ENCODE data around the gene CACNA1C.

- TF ChIP-seq CTCF (IDR thresholded peaks at IDR 0.05; ENCODE audit: low read depth, low read length), result no peak
- no peak for TF ChIP-seq MYC (IDR thresholded peaks at IDR 0.05; ENCODE audit: low read depth, low read length)
- TF ChIP-seq POLR2A (IDR thresholded peaks at IDR 0.05; ENCODE audit: extremely low read depth, insufficient read length), result no peak
These were observed 281.9 kb downstream of the CACNA1C start for GRCh38 chr12:2334689-2335088.
